Liver (tissue), 9 donors: ENCODE measurements around the gene ZSWIM2. TPM values are rescaled to one million over a fixed set of nuclear protein-coding genes. Genes with fewer than 3 reads are reported as not detected.

Experiments used
- DNase-seq: peaks from one replicate; pipeline ENCODE4 v3.0.0-alpha.2; 2017; ENCODE audit warnings: low spot score
- H3K27ac ChIP-seq, 2 donors: one replicate each; pipeline ENCODE4 v1.7.0; 2013; ENCODE audit warnings: inconsistent platforms in 2 of 2, low read length in 2 of 2, control low read depth in 1 of 2, low read depth in 1 of 2, mild to moderate bottlenecking in 1 of 2
- H3K27me3 ChIP-seq, 4 donors: one replicate each; pipeline versions ENCODE4 v1.6.1 to v1.7.0; 2013; ENCODE audit warnings: low read length in 3 of 4, inconsistent platforms in 1 of 4, mild to moderate bottlenecking in 1 of 4, moderate library complexity in 1 of 4; ENCODE audit not compliant: control insufficient read depth in 4 of 4, insufficient read depth in 4 of 4
- H3K36me3 ChIP-seq, 4 donors: one replicate each; pipeline versions ENCODE4 v1.6.1 to v1.7.0; 2013; ENCODE audit warnings: low read length in 3 of 4, mild to moderate bottlenecking in 3 of 4, low read depth in 1 of 4, moderate library complexity in 1 of 4; ENCODE audit not compliant: control insufficient read depth in 4 of 4, insufficient read depth in 3 of 4
- H3K4me1 ChIP-seq, 4 donors: one replicate each; pipeline versions ENCODE4 v1.6.1 to v1.7.0; 2013; ENCODE audit warnings: low read length in 3 of 4, mild to moderate bottlenecking in 3 of 4, moderate library complexity in 1 of 4; ENCODE audit not compliant: control insufficient read depth in 4 of 4, insufficient read depth in 4 of 4
- H3K4me3 ChIP-seq, 3 donors: one replicate each; pipeline versions ENCODE4 v1.6.1 to v1.7.0; 2013; ENCODE audit warnings: low read length in 3 of 3, control low read depth in 1 of 3, low read depth in 1 of 3, mild to moderate bottlenecking in 1 of 3
- H3K9ac ChIP-seq, 2 donors: one replicate each; pipeline ENCODE4 v1.7.0; 2013; ENCODE audit warnings: low read length in 2 of 2, mild to moderate bottlenecking in 2 of 2, moderate library complexity in 2 of 2, control low read depth in 1 of 2, low read depth in 1 of 2
- H3K9me3 ChIP-seq, 4 donors: one replicate each; pipeline versions ENCODE4 v1.6.1 to v1.7.0; 2013; ENCODE audit warnings: low read length in 3 of 4; ENCODE audit not compliant: control insufficient read depth in 4 of 4
- FOXA1 ChIP-seq: IDR thresholded peaks from 2 replicates; pipeline ENCODE4 v1.6.1; 2016; ENCODE audit warnings: antibody characterized with exemption
- FOXA2 ChIP-seq: IDR thresholded peaks from 2 replicates; pipeline ENCODE4 v1.6.1; 2016; ENCODE audit warnings: antibody characterized with exemption
- NR2F2 ChIP-seq: IDR thresholded peaks from 2 replicates; pipeline ENCODE4 v1.6.1; 2016; ENCODE audit warnings: antibody characterized with exemption
- WGBS: extraction: QIAGEN DNeasy Blood & Tissue Kit; methylation state at CpG from one replicate; pipeline ENCODE4 v1.1.7; 2013; 5-methylcytosine and 5-hydroxymethylcytosine counted together
- polyA plus RNA-seq, 2 donors: library from polyadenylated mRNA; stranded (reverse) in 1 of 2; unstranded in 1 of 2; fragments of 200-250 nt in 1 of 2; fragments of >200 nt in 1 of 2; fragmentation: Nextera tagmentation in 1 of 2; extraction: Ambion mirVana in 1 of 2; gene quantifications; one replicate each; pipeline versions ENCODE4 v1.2.1 to v1.2.3, GENCODE V29; 2013 to 2015
- total RNA-seq, 2 donors: library from RNA; depleted of rRNA; stranded (reverse); fragments of >200 nt; gene quantifications; one replicate each; pipeline ENCODE4 v1.2.3, GENCODE V29; 2014
- TF ChIP-seq, protein P1 (sequence below): fragments of 150-350 bp; IDR thresholded peaks from 2 replicates; pipeline ENCODE4 v1.5.1; 2017; ENCODE audit warnings: improper control_type of control experiment, low read depth, low read length; ENCODE audit not compliant: missing input control
- TF ChIP-seq, protein P2 (sequence below): IDR thresholded peaks from 2 replicates; pipeline ENCODE4 v1.6.1; 2016; ENCODE audit warnings: antibody characterized with exemption
- TF ChIP-seq, protein P3 (sequence below): IDR thresholded peaks from 2 replicates; pipeline ENCODE4 v1.6.1; 2016; ENCODE audit warnings: antibody characterized with exemption, mild to moderate bottlenecking
- TF ChIP-seq, protein P4 (sequence below): IDR thresholded peaks from 2 replicates; pipeline ENCODE4 v1.6.1; 2016; ENCODE audit warnings: antibody characterized with exemption
- donor health status: healthy.
- donor health status: healthy.
- donor health status: healthy.
- donor health status: healthy.
- donor health status: healthy.

Gene ZSWIM2
- total and polyA plus RNA-seq, 4 donors, result not detected

DNA sequence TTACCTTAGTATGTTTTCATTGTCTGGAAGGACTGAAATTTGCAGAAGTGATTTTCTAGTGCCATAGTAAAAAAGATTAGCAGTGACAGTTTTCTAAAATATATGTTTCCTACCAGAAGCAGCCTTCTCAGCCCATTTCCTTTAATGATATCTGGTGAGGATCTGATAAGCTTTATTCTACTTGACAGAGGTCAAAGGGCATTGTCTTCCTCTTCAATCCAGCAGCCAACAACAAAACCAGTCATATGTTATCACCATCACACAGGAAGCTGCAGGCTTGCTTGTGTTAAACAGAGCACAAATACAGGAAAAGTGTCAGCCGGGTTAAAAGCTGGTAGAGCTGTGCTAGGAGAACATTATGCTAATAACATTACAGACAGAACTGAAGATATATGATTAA lies 35.6 kb upstream of the ZSWIM2 start:
- peak; percentile 94 for TF ChIP-seq NR2F2
- no peak for TF ChIP-seq FOXA2
- Histone ChIP-seq H3K27ac (no peak overlapping the region), H3K9ac (no peak overlapping the region)

DNA sequence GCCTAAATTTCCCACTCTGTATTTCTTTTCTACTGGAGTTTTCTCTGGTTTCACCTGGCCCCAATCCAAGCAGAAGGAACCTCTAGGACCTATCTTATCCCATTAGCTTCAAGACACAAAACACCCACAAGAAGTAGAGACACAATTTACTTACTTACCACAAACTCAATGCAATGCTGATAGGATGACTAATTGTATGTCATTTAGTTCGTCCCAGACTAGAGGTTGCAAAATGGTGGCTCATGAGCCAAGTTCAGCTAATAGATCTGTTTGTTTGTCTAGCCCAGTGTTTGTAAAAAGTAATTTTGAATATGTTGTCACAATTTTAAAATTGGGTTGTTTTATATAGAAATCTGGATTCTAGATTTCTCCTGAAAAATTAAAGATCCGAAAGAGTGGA lies 34.7 kb upstream of the ZSWIM2 start:
- Histone ChIP-seq H3K4me3 (no peak overlapping the region), H3K9ac (no peak overlapping the region), H3K27me3 (peaks cover 0 to 9% (median 1%) of the 10 kb centered on the region in 4 donors), H3K4me1 (no peaks in the 10 kb centered on the region), H3K27ac (no peak overlapping the region), H3K36me3 (no peaks in the 10 kb centered on the region), H3K9me3 (peaks cover 0 to 3% (median 0%) of the 10 kb centered on the region in 4 donors)
- WGBS, result 79% methylated on average over 2 of the region's 2 CpGs
- no peak for TF ChIP-seq FOXA2
- TF ChIP-seq, protein P1, sequence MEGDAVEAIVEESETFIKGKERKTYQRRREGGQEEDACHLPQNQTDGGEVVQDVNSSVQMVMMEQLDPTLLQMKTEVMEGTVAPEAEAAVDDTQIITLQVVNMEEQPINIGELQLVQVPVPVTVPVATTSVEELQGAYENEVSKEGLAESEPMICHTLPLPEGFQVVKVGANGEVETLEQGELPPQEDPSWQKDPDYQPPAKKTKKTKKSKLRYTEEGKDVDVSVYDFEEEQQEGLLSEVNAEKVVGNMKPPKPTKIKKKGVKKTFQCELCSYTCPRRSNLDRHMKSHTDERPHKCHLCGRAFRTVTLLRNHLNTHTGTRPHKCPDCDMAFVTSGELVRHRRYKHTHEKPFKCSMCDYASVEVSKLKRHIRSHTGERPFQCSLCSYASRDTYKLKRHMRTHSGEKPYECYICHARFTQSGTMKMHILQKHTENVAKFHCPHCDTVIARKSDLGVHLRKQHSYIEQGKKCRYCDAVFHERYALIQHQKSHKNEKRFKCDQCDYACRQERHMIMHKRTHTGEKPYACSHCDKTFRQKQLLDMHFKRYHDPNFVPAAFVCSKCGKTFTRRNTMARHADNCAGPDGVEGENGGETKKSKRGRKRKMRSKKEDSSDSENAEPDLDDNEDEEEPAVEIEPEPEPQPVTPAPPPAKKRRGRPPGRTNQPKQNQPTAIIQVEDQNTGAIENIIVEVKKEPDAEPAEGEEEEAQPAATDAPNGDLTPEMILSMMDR, result no peak
- no peak for TF ChIP-seq NR2F2
- TF ChIP-seq, protein P2, sequence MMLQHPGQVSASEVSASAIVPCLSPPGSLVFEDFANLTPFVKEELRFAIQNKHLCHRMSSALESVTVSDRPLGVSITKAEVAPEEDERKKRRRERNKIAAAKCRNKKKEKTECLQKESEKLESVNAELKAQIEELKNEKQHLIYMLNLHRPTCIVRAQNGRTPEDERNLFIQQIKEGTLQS, result no peak
- TF ChIP-seq FOXA1, result no peak
- TF ChIP-seq, protein P3, sequence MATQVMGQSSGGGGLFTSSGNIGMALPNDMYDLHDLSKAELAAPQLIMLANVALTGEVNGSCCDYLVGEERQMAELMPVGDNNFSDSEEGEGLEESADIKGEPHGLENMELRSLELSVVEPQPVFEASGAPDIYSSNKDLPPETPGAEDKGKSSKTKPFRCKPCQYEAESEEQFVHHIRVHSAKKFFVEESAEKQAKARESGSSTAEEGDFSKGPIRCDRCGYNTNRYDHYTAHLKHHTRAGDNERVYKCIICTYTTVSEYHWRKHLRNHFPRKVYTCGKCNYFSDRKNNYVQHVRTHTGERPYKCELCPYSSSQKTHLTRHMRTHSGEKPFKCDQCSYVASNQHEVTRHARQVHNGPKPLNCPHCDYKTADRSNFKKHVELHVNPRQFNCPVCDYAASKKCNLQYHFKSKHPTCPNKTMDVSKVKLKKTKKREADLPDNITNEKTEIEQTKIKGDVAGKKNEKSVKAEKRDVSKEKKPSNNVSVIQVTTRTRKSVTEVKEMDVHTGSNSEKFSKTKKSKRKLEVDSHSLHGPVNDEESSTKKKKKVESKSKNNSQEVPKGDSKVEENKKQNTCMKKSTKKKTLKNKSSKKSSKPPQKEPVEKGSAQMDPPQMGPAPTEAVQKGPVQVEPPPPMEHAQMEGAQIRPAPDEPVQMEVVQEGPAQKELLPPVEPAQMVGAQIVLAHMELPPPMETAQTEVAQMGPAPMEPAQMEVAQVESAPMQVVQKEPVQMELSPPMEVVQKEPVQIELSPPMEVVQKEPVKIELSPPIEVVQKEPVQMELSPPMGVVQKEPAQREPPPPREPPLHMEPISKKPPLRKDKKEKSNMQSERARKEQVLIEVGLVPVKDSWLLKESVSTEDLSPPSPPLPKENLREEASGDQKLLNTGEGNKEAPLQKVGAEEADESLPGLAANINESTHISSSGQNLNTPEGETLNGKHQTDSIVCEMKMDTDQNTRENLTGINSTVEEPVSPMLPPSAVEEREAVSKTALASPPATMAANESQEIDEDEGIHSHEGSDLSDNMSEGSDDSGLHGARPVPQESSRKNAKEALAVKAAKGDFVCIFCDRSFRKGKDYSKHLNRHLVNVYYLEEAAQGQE, result no peak
- DNase-seq, result no peak

More for the DNA sequence above, 35.6 kb upstream of the ZSWIM2 start:
- Histone ChIP-seq H3K36me3 (no peaks in the 10 kb centered on the region), H3K9me3 (peaks cover 0 to 3% (median 0%) of the 10 kb centered on the region in 4 donors), H3K27me3 (peaks cover 0 to 9% (median 1%) of the 10 kb centered on the region in 4 donors), H3K4me1 (no peaks in the 10 kb centered on the region), H3K4me3 (no peak overlapping the region)
- WGBS, result 15% methylated on average over 1 of the region's 1 CpG
- no peak for DNase-seq

DNA sequence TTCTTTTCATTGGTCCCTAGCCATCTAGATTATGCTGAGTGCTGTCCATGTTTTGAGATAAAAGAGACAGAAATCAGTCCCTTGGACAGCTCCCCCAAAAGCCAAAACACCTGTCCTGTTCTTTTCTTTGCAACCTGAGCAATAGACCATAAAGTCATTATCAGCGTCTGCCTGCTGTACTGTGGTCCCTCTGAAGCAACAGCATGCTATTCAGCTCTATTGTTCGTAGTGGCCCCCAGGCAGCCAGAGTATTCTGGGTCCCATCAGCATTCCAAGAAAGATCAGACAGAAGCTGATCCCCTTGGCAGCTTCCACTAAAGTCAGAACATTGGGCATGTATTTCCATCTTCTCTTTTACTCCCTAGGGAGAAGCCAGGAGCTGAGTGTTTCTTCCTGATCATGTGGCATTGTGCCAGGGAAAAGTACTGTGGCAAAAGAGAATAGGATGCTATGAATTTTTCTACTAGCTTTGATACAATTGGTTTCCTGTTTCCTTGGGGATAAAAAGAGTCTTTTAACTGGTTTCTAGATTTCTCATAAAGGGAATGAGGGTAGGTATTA lies 33.6 kb upstream of the ZSWIM2 start:
- no peak for DNase-seq
- Histone ChIP-seq H3K4me3 (no peak overlapping the region), H3K27me3 (peaks cover 0 to 9% (median 0%) of the 10 kb centered on the region in 4 donors), H3K36me3 (no peaks in the 10 kb centered on the region), H3K9ac (no peak overlapping the region), H3K4me1 (no peaks in the 10 kb centered on the region), H3K9me3 (peaks cover 0 to 3% (median 0%) of the 10 kb centered on the region in 4 donors), H3K27ac (no peak overlapping the region)
- WGBS, result 70% methylated on average over 2 of the region's 2 CpGs
- TF ChIP-seq, protein P4, sequence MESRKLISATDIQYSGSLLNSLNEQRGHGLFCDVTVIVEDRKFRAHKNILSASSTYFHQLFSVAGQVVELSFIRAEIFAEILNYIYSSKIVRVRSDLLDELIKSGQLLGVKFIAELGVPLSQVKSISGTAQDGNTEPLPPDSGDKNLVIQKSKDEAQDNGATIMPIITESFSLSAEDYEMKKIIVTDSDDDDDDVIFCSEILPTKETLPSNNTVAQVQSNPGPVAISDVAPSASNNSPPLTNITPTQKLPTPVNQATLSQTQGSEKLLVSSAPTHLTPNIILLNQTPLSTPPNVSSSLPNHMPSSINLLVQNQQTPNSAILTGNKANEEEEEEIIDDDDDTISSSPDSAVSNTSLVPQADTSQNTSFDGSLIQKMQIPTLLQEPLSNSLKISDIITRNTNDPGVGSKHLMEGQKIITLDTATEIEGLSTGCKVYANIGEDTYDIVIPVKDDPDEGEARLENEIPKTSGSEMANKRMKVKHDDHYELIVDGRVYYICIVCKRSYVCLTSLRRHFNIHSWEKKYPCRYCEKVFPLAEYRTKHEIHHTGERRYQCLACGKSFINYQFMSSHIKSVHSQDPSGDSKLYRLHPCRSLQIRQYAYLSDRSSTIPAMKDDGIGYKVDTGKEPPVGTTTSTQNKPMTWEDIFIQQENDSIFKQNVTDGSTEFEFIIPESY, result no peak
